Effector memory CD8-positive, alpha-beta T cell (primary cell): ENCODE results near the gene MYO1E.

Experiments used
- ATAC-seq: fragments of 150-1000 bp; cut with Tn5 transposase; replicated peaks from 2 replicates; pipeline ENCODE4 v1.10.0; 2021; ENCODE audit warnings: mild to moderate bottlenecking, moderate library complexity
- DNase-seq, 3 experiments: peaks; one replicate each; pipeline ENCODE4 v3.0.0; 2021
- H3K27ac Mint-ChIP-seq, 2 donors: one replicate each; pipeline ENCODE4 v1.8.0; 2022; ENCODE audit warnings: mild to moderate bottlenecking in 2 of 2, mixed read lengths in 2 of 2, moderate library complexity in 2 of 2
- H3K27me3 Mint-ChIP-seq, 2 donors: one replicate each; pipeline ENCODE4 v1.8.0; 2022; ENCODE audit warnings: mixed read lengths in 2 of 2
- H3K36me3 Mint-ChIP-seq: one replicate; pipeline ENCODE4 v1.8.0; 2022; ENCODE audit warnings: mild to moderate bottlenecking, moderate library complexity, mixed read lengths; ENCODE audit not compliant: insufficient read depth
- H3K4me1 Mint-ChIP-seq, 2 donors: one replicate each; pipeline ENCODE4 v1.8.0; 2022; ENCODE audit warnings: low read depth in 2 of 2, mixed read lengths in 2 of 2
- H3K4me3 Mint-ChIP-seq, 2 donors: one replicate each; pipeline ENCODE4 v1.8.0; 2022; ENCODE audit warnings: mild to moderate bottlenecking in 2 of 2, mixed read lengths in 2 of 2, moderate library complexity in 2 of 2
- H3K9me3 Mint-ChIP-seq, 2 donors: one replicate each; pipeline ENCODE4 v1.8.0; 2022; ENCODE audit warnings: mixed read lengths in 2 of 2

Gene MYO1E

DNA sequence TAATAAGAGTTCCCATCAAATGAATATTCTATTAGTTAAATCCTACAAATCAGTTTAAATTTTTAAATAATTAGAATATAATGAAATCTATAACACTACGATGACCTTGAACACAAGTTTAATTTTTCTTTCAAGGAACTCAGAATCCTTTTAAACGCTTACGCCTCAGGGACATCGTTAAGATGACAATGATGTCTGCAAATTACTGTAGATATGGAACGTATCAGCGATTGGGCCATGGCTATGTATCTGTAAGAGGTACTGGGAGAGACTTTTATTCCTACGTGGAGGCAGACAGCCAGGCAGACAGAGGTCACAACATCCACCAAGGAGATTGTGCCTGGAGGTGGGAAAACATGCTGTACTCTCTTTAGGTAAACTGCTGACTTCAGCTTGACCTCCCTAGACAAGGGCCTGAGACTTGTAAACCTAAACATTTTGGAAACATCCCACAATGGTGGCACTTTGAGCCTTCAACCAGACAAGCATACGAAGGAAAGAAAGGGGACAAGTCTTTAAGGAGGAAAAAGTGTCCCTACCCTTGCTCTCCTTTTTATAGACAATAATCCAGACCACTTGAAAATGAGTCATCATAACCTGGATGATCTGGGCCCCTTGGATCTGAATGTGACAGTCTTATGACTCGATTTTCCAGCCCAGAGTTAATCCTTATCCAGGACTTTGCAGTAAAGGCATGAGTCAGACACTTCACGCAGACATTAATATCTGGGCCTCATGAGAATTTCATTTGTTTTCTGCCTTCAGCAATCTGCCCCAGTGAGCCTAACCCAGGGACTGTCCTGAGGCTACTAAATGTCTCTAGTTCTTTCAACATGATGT is 172.8 kb downstream of the MYO1E start:
- ATAC-seq (no peak), DNase-seq (no peak)
- H3K36me3 Mint-ChIP-seq, result peaks cover 3% of the 10 kb centered on the region
- H3K9me3 Mint-ChIP-seq, result no peaks in the 10 kb centered on the region
- H3K4me3 Mint-ChIP-seq, result no peak overlapping the region
- H3K27me3 Mint-ChIP-seq, result peaks cover 3 to 12% of the 10 kb centered on the region in 2 donors
- no peak overlapping the region for H3K27ac Mint-ChIP-seq
- H3K4me1 Mint-ChIP-seq, result no peaks in the 10 kb centered on the region

GRCh38 chr15:59197454-59197853 is 175.2 kb downstream of the MYO1E start:
- H3K4me1 Mint-ChIP-seq, result no peaks in the 10 kb centered on the region
- H3K27ac Mint-ChIP-seq, result no peak overlapping the region
- H3K4me3 Mint-ChIP-seq, result no peak overlapping the region
- ATAC-seq, result no peak
- no peaks in the 10 kb centered on the region for H3K9me3 Mint-ChIP-seq
- DNase-seq, result no peak
- peaks cover 6 to 22% of the 10 kb centered on the region in 2 donors for H3K27me3 Mint-ChIP-seq
- peaks cover 6% of the 10 kb centered on the region for H3K36me3 Mint-ChIP-seq

DNA sequence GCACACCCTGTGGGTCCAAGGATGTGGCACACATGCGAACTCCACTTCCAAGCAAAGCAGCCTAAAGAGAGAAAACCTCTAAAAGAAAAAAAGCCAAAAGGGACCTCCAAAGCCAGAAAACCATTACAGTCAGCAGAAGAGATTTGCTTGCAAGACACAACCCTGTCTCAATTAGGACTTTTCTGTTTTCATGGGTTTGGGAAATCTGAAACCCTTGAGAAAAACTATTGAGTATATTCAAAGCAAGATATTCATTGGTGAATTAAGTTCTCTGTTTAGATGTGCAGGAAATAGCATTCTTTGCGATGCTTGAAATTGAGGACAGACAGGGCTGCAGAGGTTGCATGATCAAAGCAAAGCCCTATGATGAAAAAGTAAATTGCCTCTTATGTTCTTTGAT is 176.3 kb downstream of the MYO1E start:
- Mint-ChIP-seq H3K27ac (no peak overlapping the region), H3K27me3 (peaks cover 8 to 33% of the 10 kb centered on the region in 2 donors), H3K9me3 (no peaks in the 10 kb centered on the region), H3K4me1 (no peaks in the 10 kb centered on the region), H3K4me3 (no peak overlapping the region), H3K36me3 (peaks cover 6% of the 10 kb centered on the region)
- ATAC-seq (no peak), DNase-seq (no peak)

DNA sequence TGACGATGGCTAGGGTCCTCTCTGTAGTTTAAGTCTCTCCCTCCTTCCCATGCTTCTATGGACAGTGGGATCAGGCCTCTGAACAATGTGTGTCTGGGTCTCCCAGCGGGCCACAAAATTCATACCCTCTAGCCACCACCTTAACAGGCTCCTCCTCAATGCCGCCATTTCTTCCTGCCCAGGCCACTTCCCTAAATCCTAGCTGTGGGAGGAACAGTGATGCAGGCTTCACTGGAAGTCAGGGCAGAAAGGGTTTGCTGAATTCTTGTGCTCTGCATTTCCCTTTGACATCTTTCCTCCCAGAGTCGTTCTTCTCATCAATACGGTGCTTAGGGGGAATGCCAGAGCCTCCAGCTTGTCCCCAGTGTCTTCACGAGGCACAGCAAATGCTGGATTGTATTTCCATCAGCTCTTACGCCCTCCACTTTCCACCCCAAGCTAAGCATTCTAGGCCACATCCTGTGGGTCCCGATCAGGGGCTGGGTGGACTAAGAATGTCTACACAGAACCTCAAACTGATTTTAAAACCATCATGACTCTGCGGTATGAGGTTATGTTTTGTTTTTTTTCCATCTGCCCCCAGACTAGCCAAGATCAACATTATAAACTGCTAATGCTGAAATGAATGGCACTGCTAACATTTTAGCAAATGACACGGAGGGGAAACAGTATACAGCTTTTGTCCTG is 177.9 kb downstream of the MYO1E start:
- no peaks in the 10 kb centered on the region for H3K9me3 Mint-ChIP-seq
- ATAC-seq, result no peak

GRCh38 chr15:59191855-59192237 is 180.8 kb downstream of the MYO1E start:
- no peaks in the 10 kb centered on the region for H3K4me1 Mint-ChIP-seq
- no peak overlapping the region for H3K27ac Mint-ChIP-seq
- H3K4me3 Mint-ChIP-seq, result no peak overlapping the region

More for the DNA sequence above, 177.9 kb downstream of the MYO1E start:
- no peak overlapping the region for H3K27ac Mint-ChIP-seq
- H3K4me3 Mint-ChIP-seq, result no peak overlapping the region
- H3K27me3 Mint-ChIP-seq, result peaks cover 20 to 46% of the 10 kb centered on the region in 2 donors
- peaks cover 3% of the 10 kb centered on the region for H3K36me3 Mint-ChIP-seq
- DNase-seq, result no peak
- no peaks in the 10 kb centered on the region for H3K4me1 Mint-ChIP-seq

DNA sequence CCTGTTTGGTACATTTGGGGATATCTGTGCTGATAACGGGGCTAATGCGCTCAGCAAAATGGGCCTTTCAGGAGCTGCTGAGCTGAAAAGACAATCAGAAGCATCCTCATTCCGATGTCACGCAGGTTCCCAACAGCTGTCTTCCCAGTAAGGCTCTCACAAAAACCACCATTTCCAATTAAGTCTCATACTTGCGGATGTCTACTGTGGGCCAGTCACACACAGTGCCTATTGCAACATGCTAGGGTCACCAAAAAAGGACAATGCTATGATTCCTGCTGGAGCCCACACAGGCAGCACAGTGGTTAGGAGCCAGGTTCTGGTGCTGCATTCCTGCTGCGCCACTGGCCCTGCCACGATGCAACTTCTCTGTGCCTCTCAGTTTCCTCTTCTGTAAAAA is 182.4 kb downstream of the MYO1E start:
- no peak for ATAC-seq
- H3K4me3 Mint-ChIP-seq, result no peak overlapping the region
- H3K4me1 Mint-ChIP-seq, result no peaks in the 10 kb centered on the region
- no peak for DNase-seq
- peaks cover 35 to 53% of the 10 kb centered on the region in 2 donors for H3K27me3 Mint-ChIP-seq
- no peak overlapping the region for H3K27ac Mint-ChIP-seq
- peaks cover 0 to 2% of the 10 kb centered on the region in 2 donors for H3K9me3 Mint-ChIP-seq
- peaks cover 3% of the 10 kb centered on the region for H3K36me3 Mint-ChIP-seq

More at GRCh38 chr15:59191855-59192237, 180.8 kb downstream of the MYO1E start:
- Mint-ChIP-seq H3K9me3 (peaks cover 0 to 2% of the 10 kb centered on the region in 2 donors), H3K36me3 (peaks cover 3% of the 10 kb centered on the region), H3K27me3 (peaks cover 34 to 55% of the 10 kb centered on the region in 2 donors)
- DNase-seq (no peak), ATAC-seq (no peak)

GRCh38 chr15:59189241-59189640 is 183.4 kb downstream of the MYO1E start:
- Mint-ChIP-seq H3K27me3 (peaks cover 40 to 53% of the 10 kb centered on the region in 2 donors), H3K27ac (no peak overlapping the region), H3K9me3 (peaks cover 0 to 2% of the 10 kb centered on the region in 2 donors), H3K4me3 (no peak overlapping the region), H3K36me3 (peaks cover 3% of the 10 kb centered on the region), H3K4me1 (no peaks in the 10 kb centered on the region)
- DNase-seq, result no peak
- ATAC-seq, result no peak

- Mint-ChIP-seq H3K27me3 (peaks cover 33 to 39% of the 10 kb centered on the region in 2 donors), H3K9me3 (peaks cover 0 to 2% of the 10 kb centered on the region in 2 donors), H3K36me3 (peaks cover 2% of the 10 kb centered on the region), H3K4me3 (no peak overlapping the region), H3K27ac (no peak overlapping the region), H3K4me1 (no peaks in the 10 kb centered on the region)
- DNase-seq, result no peak
- ATAC-seq, result no peak
These were observed 186.2 kb downstream of the MYO1E start for GRCh38 chr15:59186501-59186900.

DNA sequence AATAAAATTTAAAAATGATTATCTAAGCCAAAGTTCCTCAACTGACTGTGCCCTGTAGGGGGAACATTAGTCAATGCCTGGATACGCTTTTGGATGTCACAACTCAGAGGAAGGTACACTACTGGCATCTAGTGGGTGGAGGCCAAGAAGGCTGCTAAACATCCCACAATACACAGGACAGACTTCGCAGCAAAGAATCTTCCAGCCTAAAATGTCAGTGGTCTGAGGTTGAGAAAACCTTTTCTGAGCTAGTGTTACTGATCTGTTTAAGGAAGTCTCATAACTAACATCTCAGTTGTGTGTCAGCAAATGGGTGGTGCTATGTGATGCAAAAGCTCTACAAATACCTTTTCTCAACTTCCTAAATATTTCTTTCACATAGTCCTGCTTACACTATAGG is 186.9 kb downstream of the MYO1E start:
- H3K27ac Mint-ChIP-seq, result no peak overlapping the region
- H3K4me1 Mint-ChIP-seq, result no peaks in the 10 kb centered on the region
- DNase-seq (no peak), ATAC-seq (no peak)
- no peak overlapping the region for H3K4me3 Mint-ChIP-seq
- peaks cover 2% of the 10 kb centered on the region for H3K36me3 Mint-ChIP-seq
- H3K9me3 Mint-ChIP-seq, result peaks cover 0 to 2% of the 10 kb centered on the region in 2 donors
- H3K27me3 Mint-ChIP-seq, result peaks cover 26 to 31% of the 10 kb centered on the region in 2 donors

DNA sequence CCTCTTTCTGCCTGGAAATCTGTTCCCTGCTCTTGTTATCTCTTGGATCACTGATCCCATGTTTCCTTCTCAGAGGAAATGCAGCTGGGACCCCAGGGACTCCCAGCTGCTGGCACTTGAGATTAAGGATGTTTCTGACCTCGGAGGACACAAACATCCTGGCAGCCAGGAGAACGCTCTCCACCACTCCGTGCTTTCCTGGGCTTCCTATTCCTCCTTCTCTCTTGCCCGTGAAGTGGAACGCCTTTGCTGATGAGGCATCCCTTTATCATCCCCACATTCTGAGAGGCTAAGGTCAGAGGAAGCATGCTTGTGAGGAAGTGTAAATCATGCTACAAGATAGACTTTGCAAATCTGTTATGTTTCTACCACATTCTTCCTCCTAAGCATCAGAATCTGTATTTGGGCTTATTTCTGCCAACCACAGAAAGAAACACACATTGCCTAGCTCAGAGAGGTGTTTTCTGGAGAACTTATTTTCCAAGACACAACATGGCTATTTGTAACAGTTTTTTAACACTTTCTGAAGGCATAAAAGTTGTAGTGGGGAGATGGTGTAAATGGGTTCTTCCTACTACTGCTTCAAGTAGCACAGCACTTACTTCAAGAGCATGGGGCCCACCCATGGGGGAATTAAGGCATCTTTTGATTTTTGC is 191.6 kb downstream of the MYO1E start:
- Mint-ChIP-seq H3K27ac (no peak overlapping the region), H3K9me3 (no peaks in the 10 kb centered on the region)

DNA sequence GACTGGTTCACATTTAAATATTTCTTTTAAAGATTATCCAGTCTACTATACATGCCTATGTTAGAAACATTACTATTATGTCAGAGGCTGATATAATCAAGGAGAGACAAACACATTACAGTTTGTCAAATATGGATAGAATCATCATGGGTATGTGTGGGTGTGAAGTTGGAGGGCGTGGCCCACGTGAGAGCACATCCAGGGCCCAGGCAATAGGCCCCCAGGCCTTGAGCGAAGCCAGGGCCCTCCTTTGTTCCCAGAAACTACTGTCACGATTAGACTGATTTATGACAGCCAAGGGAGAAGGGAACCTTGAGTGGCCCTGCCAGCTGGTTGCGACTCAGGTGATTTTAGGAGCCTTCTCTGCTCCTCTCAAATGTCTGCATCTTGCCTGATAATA is 193.0 kb downstream of the MYO1E start:
- Mint-ChIP-seq H3K27ac (no peak overlapping the region), H3K9me3 (no peaks in the 10 kb centered on the region), H3K4me3 (no peak overlapping the region), H3K4me1 (no peaks in the 10 kb centered on the region), H3K36me3 (peaks cover 5% of the 10 kb centered on the region), H3K27me3 (peaks cover 23 to 53% of the 10 kb centered on the region in 2 donors)
- ATAC-seq (no peak), DNase-seq (no peak)

More for the DNA sequence above, 191.6 kb downstream of the MYO1E start:
- DNase-seq (no peak), ATAC-seq (no peak)
- Mint-ChIP-seq H3K4me3 (no peak overlapping the region), H3K4me1 (no peaks in the 10 kb centered on the region), H3K36me3 (peaks cover 5% of the 10 kb centered on the region), H3K27me3 (peaks cover 25 to 43% of the 10 kb centered on the region in 2 donors)

DNA sequence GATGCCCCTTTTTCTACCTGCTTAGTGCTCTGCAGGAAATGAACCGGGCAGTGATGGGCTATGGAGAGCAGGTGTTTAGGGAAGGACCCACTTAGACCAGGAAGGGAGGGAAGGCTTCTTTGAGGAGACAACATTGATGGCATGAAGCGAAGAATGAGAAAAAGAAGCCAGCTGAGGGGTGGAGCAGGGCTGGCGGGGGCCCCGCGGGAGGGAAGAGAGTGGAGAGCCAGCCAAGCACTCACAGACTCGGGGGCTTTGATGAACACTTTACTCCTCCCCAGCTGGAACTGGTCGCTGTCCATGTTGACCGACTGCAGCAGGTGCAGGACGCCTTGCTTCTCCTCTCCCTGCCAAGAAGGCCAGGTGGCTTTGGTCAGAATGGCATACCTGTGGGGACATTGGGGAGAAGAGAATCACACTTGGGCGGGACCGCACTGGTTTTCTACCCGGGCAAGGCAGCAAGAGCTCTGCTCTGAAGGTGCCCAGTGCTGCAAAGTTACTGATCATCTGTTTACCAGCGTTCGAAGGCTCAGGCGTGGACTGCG is 194.4 kb downstream of the MYO1E start:
- H3K4me3 Mint-ChIP-seq, result no peak overlapping the region
- DNase-seq, result no peak
- peaks cover 5% of the 10 kb centered on the region for H3K36me3 Mint-ChIP-seq
- no peak overlapping the region for H3K27ac Mint-ChIP-seq
- no peaks in the 10 kb centered on the region for H3K4me1 Mint-ChIP-seq
- ATAC-seq, result no peak
- peaks cover 18 to 62% of the 10 kb centered on the region in 2 donors for H3K27me3 Mint-ChIP-seq
- no peaks in the 10 kb centered on the region for H3K9me3 Mint-ChIP-seq

- DNase-seq, result no peak
- Mint-ChIP-seq H3K9me3 (no peaks in the 10 kb centered on the region), H3K4me1 (no peaks in the 10 kb centered on the region), H3K36me3 (peaks cover 3% of the 10 kb centered on the region), H3K4me3 (no peak overlapping the region), H3K27ac (no peak overlapping the region), H3K27me3 (peaks cover 18 to 62% of the 10 kb centered on the region in 2 donors)
- ATAC-seq, result no peak
These were observed 195.4 kb downstream of the MYO1E start for GRCh38 chr15:59177317-59177660.
